DMS153 treated with DMSO at 0.1 percent for 48 hours (cell line): ENCODE results near the gene CPD.
"Not testable (repeated sequence)": the region's sequence is repeated elsewhere in the genome, so short reads cannot be mapped to it uniquely, and the experiment has no call there.

Experiments used
- DNase-seq: peaks from one replicate; lab custom pipeline; 2025; ENCODE audit not compliant: unreplicated experiment; lab: John Stamatoyannopoulos, UW

The CPD gene

DNA sequence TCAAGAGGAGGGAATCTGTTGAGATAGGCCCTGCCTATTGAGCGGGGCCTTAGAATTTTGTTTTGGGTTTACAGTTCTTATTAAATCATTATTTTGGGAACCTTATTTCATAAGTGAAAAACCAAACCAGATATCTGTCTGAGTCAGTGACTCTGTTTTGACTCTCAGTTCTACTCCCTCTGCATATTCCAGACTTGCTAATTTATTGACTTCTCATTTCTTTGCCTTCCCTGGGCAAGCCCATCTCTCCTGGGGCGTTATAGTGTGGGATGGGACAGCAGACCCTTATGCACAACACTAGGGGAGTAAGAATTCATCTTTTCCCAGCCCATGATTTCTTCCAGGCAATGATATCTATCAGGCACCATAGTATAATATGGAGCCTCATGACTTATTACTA, 45.7 kb downstream of the CPD start:
- no peak for DNase-seq

DNA sequence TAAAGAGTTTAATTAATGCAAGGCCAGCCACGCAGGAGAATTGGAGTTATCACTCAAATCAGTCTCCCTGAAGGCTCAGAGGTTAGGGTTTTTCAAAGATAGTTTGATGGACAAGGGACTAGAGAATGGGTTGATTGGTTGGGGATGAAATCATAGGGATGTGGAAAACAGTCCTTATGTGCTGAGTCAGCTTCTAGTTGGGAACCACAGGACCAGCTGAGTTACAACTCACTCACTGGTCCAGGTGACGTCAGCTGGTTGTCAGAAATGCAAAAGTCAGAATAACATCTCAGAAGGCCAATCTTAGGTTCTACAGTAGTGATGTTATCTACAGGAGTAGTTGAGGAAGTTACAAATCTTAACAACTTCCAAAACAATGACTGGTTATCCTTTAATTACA, 47.6 kb downstream of the CPD start:
- no peak for DNase-seq

DNA sequence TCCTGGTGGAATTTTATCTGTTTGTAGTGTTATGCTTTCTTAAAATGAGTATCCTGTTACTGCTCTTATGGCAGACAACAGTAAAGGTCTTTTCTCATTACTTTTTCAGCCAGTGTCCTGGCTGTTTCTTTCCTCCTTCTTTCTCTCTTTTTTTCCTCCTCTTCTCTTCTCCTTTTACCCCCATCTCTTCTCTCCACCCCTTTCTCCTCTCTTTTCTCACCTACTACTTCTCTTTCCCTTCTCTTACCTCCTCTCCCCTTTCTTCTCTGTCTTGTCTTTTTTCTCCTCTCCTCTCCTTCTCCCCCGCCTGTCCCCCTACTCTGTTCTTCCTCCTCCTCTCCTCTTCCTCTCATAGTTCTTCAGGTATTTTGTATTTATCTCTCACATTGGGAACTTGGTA, 48.9 kb downstream of the CPD start:
- no peak for DNase-seq

DNA sequence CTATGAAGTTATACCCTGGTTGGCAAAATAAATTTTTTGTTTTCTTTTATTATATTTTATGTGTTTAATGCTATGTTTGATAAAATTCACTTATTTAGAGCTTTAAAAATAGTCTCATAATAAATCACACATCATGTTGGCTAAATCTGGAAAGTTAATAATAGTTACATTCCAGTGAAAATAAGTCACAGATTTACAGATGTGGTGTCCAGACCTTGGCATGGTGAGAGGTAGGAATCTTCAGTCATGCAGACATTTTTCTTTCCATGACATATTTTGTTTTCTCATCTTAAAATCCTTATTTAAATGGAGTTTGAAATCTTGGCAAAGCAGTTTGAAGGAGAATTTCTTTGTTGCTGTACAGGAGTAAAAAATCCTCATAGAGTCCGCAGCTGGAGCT, 50.4 kb downstream of the CPD start:
- no peak for DNase-seq

DNA sequence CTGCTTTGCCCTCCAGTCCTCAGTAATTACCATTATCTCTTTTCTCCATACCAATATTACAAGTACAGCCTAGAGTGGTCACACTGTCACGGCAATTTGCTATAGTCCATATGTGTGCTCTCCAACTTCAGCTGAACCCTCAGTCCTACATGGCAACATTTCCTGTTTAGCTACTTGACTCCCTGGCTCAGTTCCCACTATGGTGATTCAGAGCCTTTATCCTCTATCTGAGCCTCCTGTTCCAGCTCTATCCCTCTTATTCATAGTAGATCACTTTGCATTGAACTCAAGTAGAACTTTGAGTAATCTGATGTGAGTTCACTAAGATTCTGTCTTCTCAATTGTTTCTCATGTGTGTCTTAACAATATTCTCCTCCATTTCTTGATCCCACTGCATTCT, 54.8 kb downstream of the CPD start:
- DNase-seq = peak; percentile 96

DNA sequence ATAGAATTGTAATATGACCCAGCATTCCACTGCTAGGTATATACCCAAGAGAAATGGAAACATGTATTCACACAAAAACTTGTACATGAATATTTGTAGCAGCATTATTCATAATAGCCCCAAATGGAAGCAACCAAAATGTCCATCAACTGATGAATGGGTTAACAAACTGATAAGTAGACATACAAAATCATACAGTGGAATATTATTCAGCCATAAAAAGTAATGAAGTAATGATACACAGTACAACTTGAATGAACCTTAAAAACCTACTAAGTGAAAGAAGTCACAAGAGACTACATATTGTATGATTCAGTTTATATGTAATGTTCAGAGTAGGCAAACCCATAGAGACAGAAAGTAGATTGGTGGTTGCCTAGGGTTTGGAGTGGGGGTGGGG, 58.0 kb downstream of the CPD start:
- DNase-seq = no peak

DNA sequence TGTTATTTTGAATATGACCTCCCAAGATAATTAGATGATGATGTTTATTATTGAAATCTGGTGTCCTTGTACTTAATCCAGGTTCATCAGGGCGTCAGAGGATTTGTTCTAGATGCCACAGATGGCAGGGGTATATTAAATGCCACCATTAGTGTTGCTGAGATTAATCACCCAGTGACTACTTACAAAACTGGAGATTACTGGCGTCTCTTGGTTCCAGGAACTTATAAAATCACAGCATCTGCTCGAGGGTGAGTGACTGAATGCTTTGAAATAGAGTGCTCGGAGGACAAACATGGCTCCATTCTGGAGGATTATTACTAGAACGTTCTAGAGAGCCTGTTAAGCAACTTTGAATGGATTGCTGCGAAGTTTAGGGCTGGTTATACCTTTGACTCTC, 65.0 kb downstream of the CPD start:
- DNase-seq = no peak

DNA sequence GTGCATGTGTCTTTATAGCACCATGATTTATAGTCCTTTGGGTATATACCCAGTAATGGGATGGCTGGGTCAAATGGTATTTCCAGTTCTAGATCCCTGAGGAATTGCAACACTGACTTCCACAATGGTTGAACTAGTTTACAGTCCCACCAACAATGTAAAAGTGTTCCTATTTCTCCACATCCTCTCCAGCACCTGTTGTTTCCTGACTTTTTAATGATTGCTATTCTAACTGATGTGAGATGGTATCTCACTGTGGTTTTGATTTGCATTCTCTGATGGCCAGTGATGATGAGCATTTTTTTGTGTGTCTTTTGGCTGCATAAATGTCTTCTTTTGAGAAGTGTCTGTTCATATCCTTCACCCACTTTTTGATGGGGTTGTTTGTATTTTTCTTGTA, 67.9 kb downstream of the CPD start:
- DNase-seq = not testable (repeated sequence)

DNA sequence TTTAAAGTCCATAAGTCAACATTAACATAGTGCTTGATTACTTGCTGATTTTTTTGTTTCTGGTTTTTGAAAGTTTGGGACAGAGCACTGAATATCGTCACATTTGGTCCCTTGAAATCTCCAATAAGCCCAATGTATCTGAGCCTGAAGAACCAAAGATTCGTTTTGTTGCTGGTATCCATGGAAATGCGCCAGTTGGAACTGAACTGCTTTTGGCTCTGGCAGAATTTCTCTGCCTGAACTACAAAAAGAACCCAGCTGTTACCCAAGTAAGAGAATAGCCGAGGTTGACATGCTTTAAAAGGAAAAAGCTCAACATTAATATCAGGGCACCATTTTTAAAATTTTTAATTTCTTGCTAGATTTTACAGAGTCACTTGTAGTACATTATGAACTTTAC, 70.8 kb downstream of the CPD start:
- no peak for DNase-seq

DNA sequence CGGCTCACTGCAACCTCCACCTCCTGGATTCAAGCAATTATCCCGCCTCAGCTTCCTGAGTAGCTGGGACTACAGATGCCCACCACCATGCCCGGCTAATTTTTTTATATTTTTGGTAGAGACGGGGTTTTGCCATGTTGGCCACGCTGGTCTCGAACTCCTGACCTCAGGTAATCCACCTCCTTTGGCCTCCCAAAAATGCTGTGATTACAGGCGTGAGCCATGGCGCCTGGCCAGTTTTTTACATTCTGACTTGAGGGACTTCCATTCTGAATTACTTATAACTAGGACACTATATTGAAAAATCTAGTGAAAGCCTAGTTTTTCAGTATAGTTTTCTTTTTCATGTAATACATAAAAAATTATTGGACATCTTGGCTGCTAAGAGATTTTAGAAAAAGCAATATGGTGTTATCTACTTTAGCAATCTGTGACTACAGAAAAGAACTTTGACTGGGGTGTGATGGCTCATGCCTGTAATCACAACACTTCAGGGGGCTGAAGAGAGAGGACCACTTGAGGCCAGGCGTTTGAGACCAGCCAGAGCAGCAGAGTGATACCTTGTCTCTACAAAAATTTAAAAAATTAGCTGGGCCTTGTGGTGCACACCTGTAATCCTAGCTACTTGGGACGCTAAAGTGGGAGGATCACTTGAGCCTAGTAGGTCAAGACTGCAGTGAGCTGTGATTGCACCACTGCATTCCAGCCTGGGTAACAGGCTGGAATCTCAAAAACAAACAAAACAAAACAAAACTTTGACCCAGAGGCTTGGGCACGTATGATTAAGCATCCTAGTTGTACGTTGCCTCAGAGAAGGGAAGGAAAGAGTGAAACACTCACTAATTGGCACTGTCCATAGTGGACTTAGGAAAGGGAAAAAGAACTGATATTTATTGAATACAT, 71.6 kb downstream of the CPD start:
- DNase-seq = no peak

DNA sequence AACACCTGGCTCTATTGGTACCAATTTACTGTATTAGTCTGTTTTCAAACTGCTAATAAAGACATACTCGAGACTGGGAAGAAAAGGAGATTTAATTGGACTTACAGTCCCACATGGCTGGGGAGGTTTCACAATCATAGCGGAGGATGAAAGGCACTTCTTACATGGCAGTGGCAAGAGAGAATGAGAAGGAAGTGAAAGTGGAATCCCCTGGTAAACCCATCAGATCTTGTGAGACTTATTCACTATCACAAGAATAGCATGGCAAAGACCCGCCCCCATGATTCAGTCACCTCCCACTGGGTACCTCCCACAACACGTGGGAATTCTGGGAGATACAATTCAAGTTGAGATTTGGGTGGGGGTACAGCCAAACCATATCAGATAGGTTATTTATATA, 75.9 kb downstream of the CPD start:
- no peak for DNase-seq

DNA sequence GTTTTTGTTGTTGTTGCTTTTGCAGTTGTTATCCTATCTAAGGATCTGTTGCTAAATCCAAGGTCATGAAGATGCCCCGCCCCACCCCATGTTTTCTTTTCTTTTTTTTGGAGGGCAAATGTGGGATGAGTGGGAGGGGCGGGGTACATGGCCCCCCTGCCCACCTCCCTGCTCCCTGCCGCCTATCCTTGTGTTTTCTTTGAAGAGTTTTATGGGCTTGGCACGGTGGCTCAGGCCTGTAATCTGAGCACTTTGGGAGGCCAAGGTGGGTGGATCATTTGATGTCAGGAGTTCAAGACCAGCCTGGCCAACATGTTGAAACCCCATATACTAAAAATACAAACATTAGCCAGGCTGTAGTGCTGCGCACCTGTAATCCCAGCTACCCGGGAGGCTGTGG, 79.6 kb downstream of the CPD start:
- DNase-seq = no peak

DNA sequence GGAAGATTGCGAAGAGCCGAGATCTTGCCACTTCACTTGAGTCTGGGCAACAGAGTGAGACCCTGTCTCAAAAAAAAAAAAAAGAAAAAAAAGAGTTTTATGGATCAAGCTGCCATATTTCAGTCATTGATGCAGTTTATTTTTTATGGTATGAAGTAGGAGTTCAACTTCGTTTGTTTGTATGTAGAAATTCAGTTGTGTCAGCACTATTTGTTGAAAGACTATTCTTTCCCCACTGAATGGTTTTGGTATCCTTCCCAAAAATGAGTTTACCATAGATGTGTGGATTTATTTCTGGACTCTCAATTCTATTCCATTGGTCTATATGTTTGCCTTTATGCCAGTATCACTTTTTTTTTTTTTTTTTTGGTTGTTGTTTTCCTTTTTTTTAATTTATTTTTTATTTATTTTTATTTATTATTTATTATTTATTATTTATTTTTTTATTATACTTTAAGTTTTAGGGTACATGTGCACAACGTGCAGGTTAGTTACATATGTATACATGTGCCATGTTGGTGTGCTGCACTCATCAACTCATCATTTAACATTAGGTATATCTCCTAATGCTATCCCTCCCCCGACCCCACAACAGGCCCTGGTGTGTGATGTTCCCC, 80.2 kb downstream of the CPD start:
- not testable (repeated sequence) for DNase-seq

DNA sequence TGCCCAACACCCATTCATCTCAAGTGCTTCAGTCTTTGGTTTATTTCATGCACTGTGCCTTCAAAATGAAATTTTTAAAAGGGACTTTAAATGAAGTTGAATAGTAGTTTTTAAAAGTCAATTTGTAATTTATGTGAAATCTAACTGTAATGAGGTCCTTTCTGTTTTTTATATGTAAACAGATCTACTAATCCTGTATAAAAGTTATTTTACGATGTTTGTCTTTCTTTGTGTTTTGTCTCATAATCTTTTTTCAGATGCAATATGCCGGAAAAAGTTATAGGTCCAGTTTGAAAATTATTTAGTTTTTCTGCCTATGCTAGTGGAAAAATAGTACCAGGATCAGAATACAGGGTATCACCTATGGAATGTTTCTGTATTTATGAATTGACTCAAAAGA, 89.7 kb downstream of the CPD start:
- no peak for DNase-seq

DNA sequence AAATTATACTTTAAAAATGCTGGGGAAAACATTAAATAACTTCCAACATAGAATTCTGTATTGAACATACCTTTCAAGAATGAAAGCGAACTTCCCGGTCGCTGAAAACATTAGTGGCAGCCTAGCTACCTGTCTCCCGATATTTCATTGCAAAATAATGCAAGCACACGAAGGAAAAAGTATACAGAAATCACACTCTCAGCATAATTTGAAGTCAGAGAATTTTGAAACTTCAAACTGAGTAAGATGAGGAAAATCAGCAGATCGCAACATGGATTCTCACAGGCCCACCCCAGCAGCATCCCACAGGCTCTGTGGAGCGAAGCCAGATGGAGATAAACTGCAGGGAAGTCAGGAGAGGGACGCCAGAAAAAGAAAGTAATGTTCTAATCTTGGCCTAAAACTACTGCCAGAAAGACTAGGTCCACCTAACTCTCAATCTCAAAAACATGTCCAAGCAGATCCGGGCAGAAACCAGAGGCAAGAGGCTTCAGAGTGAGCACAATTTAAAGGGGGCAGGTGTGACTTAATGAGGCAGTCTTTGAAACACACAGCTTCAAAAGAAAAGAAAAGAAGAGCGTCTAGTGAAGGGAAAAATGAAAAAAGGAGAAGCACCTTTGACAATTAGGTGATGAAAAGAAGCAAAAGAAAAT, 93.6 kb downstream of the CPD start:
- no peak for DNase-seq

DNA sequence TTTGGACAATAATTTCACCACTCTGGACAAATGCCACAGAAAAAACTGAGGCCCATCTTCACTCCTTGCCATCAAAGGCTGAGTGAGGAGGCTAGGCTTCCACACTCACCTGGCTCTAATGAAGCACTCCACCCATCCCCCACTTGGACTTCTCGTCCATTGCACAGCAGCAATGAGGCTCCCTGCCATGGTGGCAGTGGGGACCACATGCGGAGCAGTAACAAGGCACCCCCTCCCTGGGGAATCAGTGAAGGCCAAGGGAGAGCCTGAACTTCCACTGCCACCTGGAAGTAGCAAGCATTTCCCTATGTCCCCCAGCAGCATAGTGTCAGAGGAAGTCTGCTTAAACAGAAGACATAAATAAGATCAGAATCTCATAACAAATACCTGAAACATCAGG, 96.5 kb downstream of the CPD start:
- DNase-seq = no peak

DNA sequence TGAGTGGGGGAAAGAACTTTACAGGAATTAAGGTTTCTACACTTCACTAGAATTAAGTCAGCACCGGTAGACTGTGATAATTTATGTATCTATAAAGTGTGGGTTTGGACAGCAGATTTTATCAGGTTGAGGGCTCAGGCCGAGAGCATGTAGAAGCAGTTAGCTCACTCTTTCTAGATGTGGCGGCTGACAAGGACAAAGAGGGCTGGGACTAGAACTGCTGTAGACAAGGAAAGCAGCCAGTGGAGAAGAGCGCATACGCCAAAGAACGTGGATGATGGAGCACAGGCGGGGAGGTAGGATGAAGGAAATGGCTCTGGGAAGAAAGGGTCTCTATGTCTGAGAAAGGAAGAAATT, 98.0 kb downstream of the CPD start:
- DNase-seq = no peak

DNA sequence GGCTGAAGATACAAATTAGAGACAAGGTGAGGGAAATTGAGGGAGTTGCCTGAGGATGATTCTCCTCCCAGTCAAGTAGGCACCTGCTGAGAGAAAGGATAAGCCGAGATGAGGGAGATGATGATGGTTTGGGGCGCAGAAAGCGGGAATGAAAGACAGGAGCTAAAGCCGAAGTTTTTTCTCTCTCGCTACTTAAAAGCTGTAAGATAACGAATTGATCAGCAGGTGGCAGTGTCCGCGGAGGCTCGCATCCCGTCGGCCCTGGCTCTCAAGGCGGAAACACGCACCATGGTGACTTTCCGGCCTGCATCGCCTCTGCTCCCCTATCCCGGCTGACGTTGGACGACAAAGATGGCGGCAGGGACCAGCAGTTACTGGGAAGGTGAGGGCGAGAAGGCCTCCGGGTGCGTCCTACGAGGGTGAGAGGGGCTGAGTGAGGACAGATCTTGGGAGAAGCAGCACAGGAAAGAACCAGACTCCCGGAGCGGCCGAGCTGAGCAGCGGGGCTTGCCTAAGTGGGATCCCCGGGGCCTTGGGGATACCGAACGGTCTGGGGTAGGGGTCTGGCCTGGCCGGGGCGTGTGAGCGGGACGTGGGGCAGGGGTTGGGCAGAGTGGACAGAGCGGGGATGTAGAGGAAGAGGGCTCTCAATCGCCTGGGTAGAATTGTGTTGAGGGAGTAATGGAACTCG, 98.5 kb downstream of the CPD start, which contains the start of gene GOSR1:
Gene GOSR1 (plus strand): TSS at position 326 of the 691 bp plus-strand sequence. CDS start 26 bp downstream, at position 352.
- peak; percentile 95 for DNase-seq

DNA sequence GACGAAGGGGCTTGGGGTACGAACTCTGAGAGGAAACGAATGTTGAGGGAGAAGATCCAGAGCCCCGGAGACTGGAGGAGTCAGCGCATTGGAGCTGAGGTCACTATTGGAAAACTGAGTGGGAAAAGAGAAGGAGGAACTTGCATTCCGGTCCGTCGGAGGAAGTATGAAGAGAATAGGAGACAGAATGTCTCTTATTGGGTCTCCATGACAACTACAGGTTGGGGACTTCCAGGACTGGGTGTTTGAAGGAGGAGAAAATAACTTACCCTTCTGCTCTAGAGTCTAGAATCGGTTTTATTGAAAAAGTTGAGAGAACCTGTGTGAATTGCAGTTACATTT, 99.0 kb downstream of the CPD start:
- DNase-seq = no peak

DNA sequence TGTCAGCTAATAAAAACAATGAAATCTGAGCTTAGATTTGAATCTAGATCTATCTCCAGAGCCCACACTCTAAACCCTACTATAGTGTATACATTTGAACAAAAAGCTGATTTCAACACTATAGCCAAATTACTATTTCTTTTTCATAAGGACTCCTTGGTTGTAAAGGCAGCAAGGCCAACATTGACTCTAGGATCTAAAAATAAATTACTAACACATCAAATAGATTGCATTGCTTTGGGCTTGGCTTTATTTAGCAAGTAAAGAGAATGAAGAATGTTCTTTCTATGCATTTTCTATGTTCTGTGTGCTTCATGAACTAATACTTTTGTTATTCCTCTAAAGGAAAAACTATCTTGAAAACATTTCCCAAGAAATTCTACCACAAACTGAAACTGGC, 103.8 kb downstream of the CPD start:
- DNase-seq = no peak

DNA sequence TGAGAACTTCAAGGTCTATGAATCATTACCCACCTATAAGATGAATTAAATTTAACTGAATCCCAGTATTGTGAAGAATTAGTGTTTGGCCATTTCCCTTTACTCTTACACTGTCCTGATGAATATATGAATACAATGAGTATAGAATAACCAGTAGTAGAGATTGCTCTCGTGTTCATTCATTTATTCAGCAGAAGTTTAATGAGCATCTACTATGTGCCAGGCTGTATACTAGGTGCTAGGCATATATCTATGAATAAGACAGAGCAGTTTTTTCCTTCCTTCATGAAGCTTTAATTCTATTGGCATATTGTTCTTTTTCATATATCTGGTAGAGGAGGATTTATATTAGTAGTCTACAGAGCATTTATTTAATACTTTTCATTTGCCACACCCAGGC, 104.4 kb downstream of the CPD start:
- DNase-seq = no peak

DNA sequence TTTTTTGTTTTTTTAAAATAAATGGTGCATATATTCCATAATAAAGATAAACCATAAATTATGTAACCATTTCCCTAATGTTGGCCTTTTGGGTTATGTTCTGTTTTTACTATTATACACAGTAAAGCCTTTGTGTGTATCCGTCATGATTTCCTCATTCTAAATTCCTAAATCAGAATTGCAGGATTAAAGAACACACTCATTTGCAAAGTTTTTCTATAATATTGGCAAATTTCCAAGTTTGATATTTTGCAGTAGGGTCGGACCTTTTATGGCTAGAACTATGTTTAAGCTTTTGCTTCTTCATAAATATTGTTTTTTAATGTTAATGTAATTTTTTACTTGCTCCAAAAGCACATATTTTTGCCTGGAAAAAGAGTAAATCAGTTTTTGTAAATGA, 115.1 kb downstream of the CPD start:
- DNase-seq = no peak
